Measurements from ENCODE around the gene OTP.

Gene OTP

GRCh38 chr5:77637998-77638762 is at the start of gene OTP:
Gene OTP (minus strand): TSS chr5:77638713. CDS start chr5:77638549, 164 bp downstream.
- Mint-ChIP-seq H3K4me1 (ENCODE audit: low read depth) (peaks cover 10% of the 10 kb centered on the region), H3K27me3 (ENCODE audit: low read depth) (peaks cover 81% of the 10 kb centered on the region), H3K36me3 (ENCODE audit: low read depth) (peaks cover 16% of the 10 kb centered on the region), H3K4me3 (peak within 1 kb of the TSS; percentile 44), H3K27ac (peak within 1 kb of the TSS; percentile 76), H3K9me3 (peaks cover 7% of the 10 kb centered on the region)

- H3K27ac Mint-ChIP-seq, result no peak overlapping the region
- no peak overlapping the region for H3K4me3 Mint-ChIP-seq
- no peaks in the 10 kb centered on the region for H3K4me1 Mint-ChIP-seq (ENCODE audit: low read depth)
- peaks cover 2% of the 10 kb centered on the region for H3K36me3 Mint-ChIP-seq (ENCODE audit: low read depth)
- no peaks in the 10 kb centered on the region for H3K9me3 Mint-ChIP-seq
- H3K27me3 Mint-ChIP-seq (ENCODE audit: low read depth), result no peaks in the 10 kb centered on the region
These were observed 44.7 kb upstream of the OTP start for GRCh38 chr5:77683171-77683732.

DNA sequence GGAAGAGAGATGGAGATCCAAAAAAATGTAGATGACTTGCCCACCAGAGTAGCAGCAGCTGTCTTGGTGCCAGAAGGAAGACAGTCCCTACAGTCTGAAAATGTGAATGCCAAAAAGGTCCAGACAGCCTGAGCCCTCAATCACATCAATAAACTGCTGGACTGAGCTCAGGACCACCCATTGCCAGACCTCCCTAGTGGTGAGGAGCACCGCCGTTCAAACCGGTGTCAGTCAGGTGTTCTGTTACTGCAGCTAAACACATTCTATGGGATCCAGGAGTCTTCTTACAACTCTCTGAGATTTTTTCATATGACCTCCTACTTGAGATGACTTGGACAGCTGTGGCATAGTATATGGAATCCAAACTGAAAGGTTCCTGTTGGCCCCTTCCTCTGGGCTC is 32.0 kb upstream of the OTP start:
- H3K27ac Mint-ChIP-seq, result no peak overlapping the region
- no peaks in the 10 kb centered on the region for H3K27me3 Mint-ChIP-seq (ENCODE audit: low read depth)
- no peak overlapping the region for H3K4me3 Mint-ChIP-seq
- H3K9me3 Mint-ChIP-seq, result peaks cover 4% of the 10 kb centered on the region
- H3K4me1 Mint-ChIP-seq (ENCODE audit: low read depth), result no peaks in the 10 kb centered on the region
- no peaks in the 10 kb centered on the region for H3K36me3 Mint-ChIP-seq (ENCODE audit: low read depth)

DNA sequence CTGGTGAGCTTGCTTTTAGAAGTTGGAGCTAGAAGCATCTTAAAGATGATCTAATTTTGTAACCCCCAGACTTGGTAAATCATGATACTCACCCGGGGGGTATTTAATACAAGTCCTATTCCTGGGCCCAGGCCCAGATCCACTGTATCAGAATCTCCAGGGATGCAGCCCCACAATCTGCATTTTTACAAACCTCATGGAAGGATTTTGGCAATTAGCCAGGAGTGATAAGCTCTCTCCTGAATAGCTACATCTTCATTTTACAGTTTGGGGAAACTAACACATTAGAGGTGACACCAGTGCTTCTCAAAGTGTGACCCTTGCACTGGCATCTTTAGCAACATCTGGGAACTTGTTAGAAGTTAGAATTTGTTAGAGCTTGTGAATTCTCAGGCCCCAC is 31.2 kb upstream of the OTP start:
- H3K9me3 Mint-ChIP-seq, result no peaks in the 10 kb centered on the region
- no peaks in the 10 kb centered on the region for H3K27me3 Mint-ChIP-seq (ENCODE audit: low read depth)
- no peak overlapping the region for H3K27ac Mint-ChIP-seq
- H3K36me3 Mint-ChIP-seq (ENCODE audit: low read depth), result no peaks in the 10 kb centered on the region
- H3K4me3 Mint-ChIP-seq, result no peak overlapping the region
- H3K4me1 Mint-ChIP-seq (ENCODE audit: low read depth), result no peaks in the 10 kb centered on the region

DNA sequence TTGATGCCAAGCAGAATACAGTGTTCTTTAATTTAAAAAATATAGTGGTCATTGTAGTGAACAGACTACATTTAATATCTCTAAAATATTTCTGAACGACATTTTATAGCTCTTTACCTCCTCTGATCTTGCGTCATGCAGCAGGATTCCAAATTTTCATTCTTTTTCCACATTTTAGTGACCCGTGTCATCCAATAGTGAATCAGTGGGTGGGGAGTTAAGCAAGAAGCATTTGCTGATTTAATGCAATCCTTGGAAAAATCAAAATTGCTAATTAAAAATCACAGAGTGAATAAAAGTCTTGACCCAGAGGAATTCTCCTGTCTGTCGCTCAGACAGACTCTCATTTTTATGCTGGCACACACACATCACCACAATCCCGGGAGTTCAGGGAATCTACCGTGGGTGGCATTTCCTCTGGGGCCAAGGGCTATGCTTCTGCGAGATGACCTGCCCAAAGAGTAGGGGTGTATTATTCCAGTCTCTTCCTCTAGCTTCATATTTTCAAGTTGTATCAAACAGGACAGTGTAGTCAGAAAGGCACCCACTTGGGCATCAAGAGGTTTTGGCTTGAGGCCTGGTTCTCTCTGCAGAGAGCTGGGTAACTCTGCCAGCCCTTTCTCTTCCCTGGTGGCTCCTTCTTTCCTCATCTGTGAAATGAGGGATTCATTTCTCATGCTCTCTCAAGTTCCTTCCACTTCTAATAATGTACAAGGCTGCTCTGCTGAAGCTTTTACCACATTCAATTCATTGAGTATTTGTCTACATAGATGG is 24.8 kb upstream of the OTP start:
- Mint-ChIP-seq H3K4me1 (ENCODE audit: low read depth) (no peaks in the 10 kb centered on the region), H3K36me3 (ENCODE audit: low read depth) (no peaks in the 10 kb centered on the region), H3K4me3 (no peak overlapping the region), H3K27me3 (ENCODE audit: low read depth) (peaks cover 4% of the 10 kb centered on the region), H3K27ac (no peak overlapping the region), H3K9me3 (no peaks in the 10 kb centered on the region)

- Mint-ChIP-seq H3K36me3 (ENCODE audit: low read depth) (no peaks in the 10 kb centered on the region), H3K4me1 (ENCODE audit: low read depth) (no peaks in the 10 kb centered on the region), H3K9me3 (no peaks in the 10 kb centered on the region), H3K27me3 (ENCODE audit: low read depth) (peaks cover 11% of the 10 kb centered on the region), H3K27ac (no peak overlapping the region), H3K4me3 (no peak overlapping the region)
These were observed 24.1 kb upstream of the OTP start for GRCh38 chr5:77662635-77663034.

- no peak overlapping the region for H3K27ac Mint-ChIP-seq
- H3K4me3 Mint-ChIP-seq, result no peak overlapping the region
- H3K4me1 Mint-ChIP-seq (ENCODE audit: low read depth), result no peaks in the 10 kb centered on the region
- H3K36me3 Mint-ChIP-seq (ENCODE audit: low read depth), result no peaks in the 10 kb centered on the region
- H3K27me3 Mint-ChIP-seq (ENCODE audit: low read depth), result peaks cover 38% of the 10 kb centered on the region
- no peaks in the 10 kb centered on the region for H3K9me3 Mint-ChIP-seq
These were observed 20.1 kb upstream of the OTP start for GRCh38 chr5:77658662-77659061.

- no peak overlapping the region for H3K4me3 Mint-ChIP-seq
- H3K9me3 Mint-ChIP-seq, result no peaks in the 10 kb centered on the region
- H3K27me3 Mint-ChIP-seq (ENCODE audit: low read depth), result peaks cover 72% of the 10 kb centered on the region
- H3K36me3 Mint-ChIP-seq (ENCODE audit: low read depth), result no peaks in the 10 kb centered on the region
- H3K27ac Mint-ChIP-seq, result no peak overlapping the region
- H3K4me1 Mint-ChIP-seq (ENCODE audit: low read depth), result no peaks in the 10 kb centered on the region
These were observed 12.8 kb upstream of the OTP start for GRCh38 chr5:77651343-77651742.

GRCh38 chr5:77650686-77651085 is 12.2 kb upstream of the OTP start:
- peaks cover 72% of the 10 kb centered on the region for H3K27me3 Mint-ChIP-seq (ENCODE audit: low read depth)
- no peak overlapping the region for H3K27ac Mint-ChIP-seq
- H3K9me3 Mint-ChIP-seq, result no peaks in the 10 kb centered on the region
- no peaks in the 10 kb centered on the region for H3K36me3 Mint-ChIP-seq (ENCODE audit: low read depth)
- no peak overlapping the region for H3K4me3 Mint-ChIP-seq
- H3K4me1 Mint-ChIP-seq (ENCODE audit: low read depth), result no peaks in the 10 kb centered on the region

- Mint-ChIP-seq H3K9me3 (no peaks in the 10 kb centered on the region), H3K27me3 (ENCODE audit: low read depth) (peaks cover 78% of the 10 kb centered on the region), H3K4me3 (no peak overlapping the region), H3K27ac (no peak overlapping the region), H3K4me1 (ENCODE audit: low read depth) (peaks cover 4% of the 10 kb centered on the region), H3K36me3 (ENCODE audit: low read depth) (no peaks in the 10 kb centered on the region)
These were observed 11.3 kb upstream of the OTP start for GRCh38 chr5:77649776-77650175.

GRCh38 chr5:77645995-77646639 is 7.6 kb upstream of the OTP start:
- peaks cover 9% of the 10 kb centered on the region for H3K4me1 Mint-ChIP-seq (ENCODE audit: low read depth)
- H3K9me3 Mint-ChIP-seq, result no peaks in the 10 kb centered on the region
- peaks cover 92% of the 10 kb centered on the region for H3K27me3 Mint-ChIP-seq (ENCODE audit: low read depth)
- peaks cover 6% of the 10 kb centered on the region for H3K36me3 Mint-ChIP-seq (ENCODE audit: low read depth)
- no peak overlapping the region for H3K27ac Mint-ChIP-seq
- no peak overlapping the region for H3K4me3 Mint-ChIP-seq

- H3K9me3 Mint-ChIP-seq, result no peaks in the 10 kb centered on the region
- peaks cover 7% of the 10 kb centered on the region for H3K36me3 Mint-ChIP-seq (ENCODE audit: low read depth)
- H3K4me1 Mint-ChIP-seq (ENCODE audit: low read depth), result peaks cover 11% of the 10 kb centered on the region
- peaks cover 95% of the 10 kb centered on the region for H3K27me3 Mint-ChIP-seq (ENCODE audit: low read depth)
- H3K27ac Mint-ChIP-seq, result peak overlapping the region; percentile 5
- H3K4me3 Mint-ChIP-seq, result peak overlapping the region; percentile 29
These were observed 6.9 kb upstream of the OTP start for GRCh38 chr5:77645158-77645994.

DNA sequence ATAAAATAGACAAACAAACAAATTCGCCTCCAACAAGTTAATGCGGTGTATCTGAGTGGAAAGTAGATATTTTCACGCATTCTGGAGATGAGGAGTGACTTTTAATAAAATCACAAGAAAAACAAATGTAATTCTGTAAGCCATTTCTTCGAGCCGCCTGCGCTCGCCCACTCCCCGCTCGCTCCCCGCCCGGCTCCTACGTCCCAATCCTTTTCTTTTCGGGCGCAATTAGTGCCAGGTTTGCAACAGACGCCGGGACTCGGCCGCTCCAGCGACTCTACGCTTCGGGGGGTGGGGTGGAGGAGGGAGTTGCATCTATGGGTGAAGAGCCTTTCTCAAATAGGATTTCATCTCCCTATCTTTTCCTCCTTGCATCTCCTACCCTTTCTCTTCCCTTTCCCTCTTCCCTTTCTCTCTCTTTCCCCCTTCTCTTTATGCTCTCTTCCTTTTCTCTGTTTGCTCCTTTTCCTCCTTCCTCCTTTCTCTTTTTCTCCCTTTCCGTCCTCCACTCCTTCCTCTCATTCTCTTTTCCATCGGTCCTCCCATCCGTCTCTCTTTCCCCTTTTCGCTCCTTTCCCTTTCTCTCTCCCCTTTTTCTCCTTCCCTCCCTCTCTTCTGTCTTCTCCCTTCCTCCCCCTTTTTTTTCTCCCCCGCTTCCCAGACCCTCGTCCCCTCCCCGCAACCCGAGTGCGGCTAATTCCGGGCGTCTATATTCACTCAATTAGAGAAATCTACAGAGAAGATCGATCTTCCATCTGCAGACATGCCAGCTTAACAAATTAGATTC is 6.1 kb upstream of the OTP start:
- H3K27me3 Mint-ChIP-seq (ENCODE audit: low read depth), result peaks cover 95% of the 10 kb centered on the region
- peak overlapping the region; percentile 5 for H3K27ac Mint-ChIP-seq
- no peaks in the 10 kb centered on the region for H3K9me3 Mint-ChIP-seq
- H3K36me3 Mint-ChIP-seq (ENCODE audit: low read depth), result peaks cover 7% of the 10 kb centered on the region
- H3K4me3 Mint-ChIP-seq, result peak overlapping the region; percentile 29
- H3K4me1 Mint-ChIP-seq (ENCODE audit: low read depth), result peaks cover 11% of the 10 kb centered on the region
